ENCODE data around the gene NAGPA. TPM values are rescaled to one million over a fixed set of nuclear protein-coding genes. Genes with fewer than 3 reads are reported as not detected.
A peak's percentile ranks its signal among the peaks of the same experiment; 100 is the strongest.

NAGPA gene
- total and polyA plus RNA-seq, 2 of the 13 experiments (the other 11 are each of a cell fraction or from before 2014, with no cell fraction given) = 27.1 to 60.3 TPM

- peak; percentile 99 for TF ChIP-seq TAF15 (IDR thresholded peaks at IDR 0.05; ENCODE audit: low read depth, low read length, poor library complexity, severe bottlenecking)
- TF ChIP-seq ZKSCAN8 (CRISPR knock-in tag; IDR thresholded peaks at IDR 0.05; ENCODE audit: borderline replicate concordance) = peak; percentile 94
- TF ChIP-seq ZBTB3 (CRISPR knock-in tag; IDR thresholded peaks at IDR 0.05; ENCODE audit: borderline replicate concordance, low read depth) = no peak; the same call in 1 of the 2 replicates
- peak; percentile 95 for TF ChIP-seq UBTF (CRISPR knock-in tag; IDR thresholded peaks at IDR 0.05)
- peak; percentile 79 for TF ChIP-seq AGO1 (IDR thresholded peaks at IDR 0.05; ENCODE audit: low read depth, low read length, poor library complexity, severe bottlenecking)
- TF ChIP-seq, protein P1, sequence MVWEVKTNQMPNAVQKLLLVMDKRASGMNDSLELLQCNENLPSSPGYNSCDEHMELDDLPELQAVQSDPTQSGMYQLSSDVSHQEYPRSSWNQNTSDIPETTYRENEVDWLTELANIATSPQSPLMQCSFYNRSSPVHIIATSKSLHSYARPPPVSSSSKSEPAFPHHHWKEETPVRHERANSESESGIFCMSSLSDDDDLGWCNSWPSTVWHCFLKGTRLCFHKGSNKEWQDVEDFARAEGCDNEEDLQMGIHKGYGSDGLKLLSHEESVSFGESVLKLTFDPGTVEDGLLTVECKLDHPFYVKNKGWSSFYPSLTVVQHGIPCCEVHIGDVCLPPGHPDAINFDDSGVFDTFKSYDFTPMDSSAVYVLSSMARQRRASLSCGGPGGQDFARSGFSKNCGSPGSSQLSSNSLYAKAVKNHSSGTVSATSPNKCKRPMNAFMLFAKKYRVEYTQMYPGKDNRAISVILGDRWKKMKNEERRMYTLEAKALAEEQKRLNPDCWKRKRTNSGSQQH (CRISPR knock-in tag; IDR thresholded peaks at IDR 0.05; ENCODE audit: low read depth) = peak; percentile 98
- TF ChIP-seq, protein P2, sequence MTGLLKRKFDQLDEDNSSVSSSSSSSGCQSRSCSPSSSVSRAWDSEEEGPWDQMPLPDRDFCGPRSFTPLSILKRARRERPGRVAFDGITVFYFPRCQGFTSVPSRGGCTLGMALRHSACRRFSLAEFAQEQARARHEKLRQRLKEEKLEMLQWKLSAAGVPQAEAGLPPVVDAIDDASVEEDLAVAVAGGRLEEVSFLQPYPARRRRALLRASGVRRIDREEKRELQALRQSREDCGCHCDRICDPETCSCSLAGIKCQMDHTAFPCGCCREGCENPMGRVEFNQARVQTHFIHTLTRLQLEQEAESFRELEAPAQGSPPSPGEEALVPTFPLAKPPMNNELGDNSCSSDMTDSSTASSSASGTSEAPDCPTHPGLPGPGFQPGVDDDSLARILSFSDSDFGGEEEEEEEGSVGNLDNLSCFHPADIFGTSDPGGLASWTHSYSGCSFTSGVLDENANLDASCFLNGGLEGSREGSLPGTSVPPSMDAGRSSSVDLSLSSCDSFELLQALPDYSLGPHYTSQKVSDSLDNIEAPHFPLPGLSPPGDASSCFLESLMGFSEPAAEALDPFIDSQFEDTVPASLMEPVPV (CRISPR knock-in tag; IDR thresholded peaks at IDR 0.05) = peak; percentile 97; the same call in 1 of the 2 replicates
- 0 out of 2 replicates have a peak, but pooled peaks have one; percentile 11 for TF ChIP-seq RFX3 (CRISPR knock-in tag; IDR thresholded peaks at IDR 0.05)
- TF ChIP-seq MED8 (CRISPR knock-in tag; IDR thresholded peaks at IDR 0.05; ENCODE audit: insufficient replicate concordance) = peak; percentile 97
- peak; percentile 98 for TF ChIP-seq KDM3A (CRISPR knock-in tag; IDR thresholded peaks at IDR 0.05; ENCODE audit: low read depth)
- TF ChIP-seq BCL6 (CRISPR knock-in tag; IDR thresholded peaks at IDR 0.05) = peak; percentile 56; the same call in 1 of the 2 replicates
- 0 out of 2 replicates have a peak, but pooled peaks have one; percentile 60 for TF ChIP-seq MTF1 (CRISPR knock-in tag; IDR thresholded peaks at IDR 0.05)
- TF ChIP-seq RORA (CRISPR knock-in tag; IDR thresholded peaks at IDR 0.05) = peak; percentile 76; the same call in 1 of the 2 replicates
- peak; percentile 63; the same call in 1 of the 2 replicates for TF ChIP-seq ZFP41 (CRISPR knock-in tag; IDR thresholded peaks at IDR 0.05; ENCODE audit: borderline replicate concordance)
- TF ChIP-seq TRIM22 (IDR thresholded peaks at IDR 0.05) = no peak
Measured at GRCh38 chr16:5071681-5072333, 38.1 kb upstream of the NAGPA start, which contains the start of gene ALG1 (continued).

Data from HepG2 (cell line).